Hematopoietic multipotent progenitor cell treated with erythropoietin and hydrocortisone succinate and interleukin-3 and kit ligand, for 6 days (in vitro differentiated cells): ENCODE measurements around the gene TIMP2.

Source experiments
- DNase-seq: peaks from one replicate; pipeline ENCODE4 v3.0.0-alpha.2; 2015

Gene TIMP2

DNA sequence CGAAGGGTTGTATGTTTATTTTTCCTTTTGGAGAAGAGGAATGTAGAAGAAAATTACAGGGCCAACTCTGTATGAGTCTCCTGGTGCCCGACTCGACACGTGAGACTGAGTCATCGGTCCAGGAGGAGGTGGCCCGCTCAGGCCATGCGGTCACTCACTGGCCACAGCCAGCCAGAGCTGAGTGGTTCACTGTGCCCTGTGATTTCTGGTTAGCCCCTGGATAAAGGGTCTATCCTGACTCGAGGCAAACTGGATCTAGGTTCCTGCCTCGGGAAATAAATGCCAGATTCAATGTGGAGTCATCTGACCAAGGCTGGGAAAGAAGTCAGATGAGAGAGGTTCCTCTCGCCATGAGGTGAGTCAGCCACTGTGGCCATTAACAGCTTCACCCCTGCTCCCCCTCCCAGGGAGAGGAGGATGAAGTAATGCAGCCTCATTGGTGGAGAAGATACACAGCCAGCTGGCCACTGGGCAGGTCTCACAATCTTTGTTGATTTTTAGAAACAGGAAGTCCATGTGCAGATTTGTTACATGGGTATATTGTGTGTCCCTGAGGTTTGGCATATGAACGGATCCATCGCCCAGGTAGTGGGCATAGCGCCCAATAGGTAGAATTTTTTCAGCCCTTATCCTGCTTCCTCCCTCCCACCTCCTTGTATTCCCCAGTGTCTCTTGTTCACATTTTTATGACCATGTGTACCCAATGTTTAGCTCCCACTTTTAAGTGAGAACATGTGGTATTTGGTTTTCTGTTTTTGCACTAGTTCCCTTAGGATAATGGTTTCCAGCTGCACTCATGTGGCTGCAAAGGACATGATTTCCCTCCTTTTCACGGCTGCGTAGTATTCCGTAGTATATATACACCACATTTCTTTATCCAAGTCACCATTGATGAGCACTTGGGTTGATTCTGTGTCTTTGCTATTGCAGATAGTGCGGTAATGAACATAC, 62.8 kb downstream of the TIMP2 start:
- DNase-seq: no peak

GRCh38 chr17:78861229-78861628, 64.0 kb downstream of the TIMP2 start:
- DNase-seq: no peak

DNA sequence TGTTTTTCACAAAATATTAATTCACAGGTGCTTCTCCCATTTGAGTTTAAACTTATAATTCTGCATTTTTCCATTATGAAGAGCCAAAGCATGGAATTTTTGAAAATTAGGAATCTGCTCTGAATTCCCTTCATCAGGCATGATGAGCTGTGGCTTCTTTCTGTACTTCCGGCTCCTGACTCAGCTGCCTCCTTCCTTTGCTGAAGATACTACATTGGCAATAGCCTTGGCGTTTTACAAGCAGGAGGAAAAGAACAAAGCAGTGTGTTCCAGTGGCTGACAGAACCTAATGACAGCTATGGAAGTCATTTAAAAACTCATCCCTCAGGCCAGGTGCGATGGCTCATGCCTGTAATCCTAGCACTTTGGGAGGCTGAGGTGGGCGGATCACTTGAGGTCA, 66.1 kb downstream of the TIMP2 start:
- no peak for DNase-seq

DNA sequence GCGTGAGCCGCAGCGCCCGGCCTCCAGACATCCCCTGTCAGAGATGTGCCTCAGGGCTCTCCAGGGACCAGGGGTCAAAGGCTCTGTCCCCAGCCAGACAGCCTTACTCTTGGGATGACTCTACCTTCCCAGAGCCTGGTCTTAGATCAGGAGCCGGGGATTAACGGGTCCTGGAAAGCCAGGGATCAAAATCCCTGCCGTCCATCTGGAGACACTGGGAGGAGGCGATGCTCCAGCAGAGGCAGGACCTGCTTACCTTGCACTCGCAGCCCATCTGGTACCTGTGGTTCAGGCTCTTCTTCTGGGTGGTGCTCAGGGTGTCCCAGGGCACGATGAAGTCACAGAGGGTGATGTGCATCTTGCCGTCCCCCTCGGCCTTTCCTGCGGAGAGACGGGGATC, 67.9 kb downstream of the TIMP2 start:
- no peak for DNase-seq

DNA sequence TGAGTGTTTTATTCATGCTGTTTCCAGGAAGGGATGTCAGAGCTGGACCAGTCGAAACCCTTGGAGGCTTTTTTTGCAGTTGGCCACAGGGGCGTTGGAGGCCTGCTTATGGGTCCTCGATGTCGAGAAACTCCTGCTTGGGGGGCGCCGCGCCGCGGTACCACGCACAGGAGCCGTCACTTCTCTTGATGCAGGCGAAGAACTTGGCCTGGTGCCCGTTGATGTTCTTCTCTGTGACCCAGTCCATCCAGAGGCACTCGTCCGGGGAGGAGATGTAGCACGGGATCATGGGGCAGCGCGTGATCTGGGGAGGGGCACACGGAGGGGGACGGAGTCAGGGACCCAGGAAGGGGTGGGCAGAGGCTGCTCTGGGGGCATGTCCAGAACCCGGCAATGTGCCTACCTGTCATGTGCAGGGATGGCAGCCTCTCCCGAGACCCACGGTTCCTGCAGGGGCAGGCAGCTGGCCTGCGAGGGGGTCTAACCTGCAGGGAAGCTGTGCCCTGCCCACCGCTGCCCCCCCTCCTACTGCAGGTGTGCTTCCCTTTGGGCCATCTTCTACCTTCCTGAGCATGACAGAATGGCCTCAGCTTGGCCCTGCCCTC, 69.5 kb downstream of the TIMP2 start:
- DNase-seq: no peak

DNA sequence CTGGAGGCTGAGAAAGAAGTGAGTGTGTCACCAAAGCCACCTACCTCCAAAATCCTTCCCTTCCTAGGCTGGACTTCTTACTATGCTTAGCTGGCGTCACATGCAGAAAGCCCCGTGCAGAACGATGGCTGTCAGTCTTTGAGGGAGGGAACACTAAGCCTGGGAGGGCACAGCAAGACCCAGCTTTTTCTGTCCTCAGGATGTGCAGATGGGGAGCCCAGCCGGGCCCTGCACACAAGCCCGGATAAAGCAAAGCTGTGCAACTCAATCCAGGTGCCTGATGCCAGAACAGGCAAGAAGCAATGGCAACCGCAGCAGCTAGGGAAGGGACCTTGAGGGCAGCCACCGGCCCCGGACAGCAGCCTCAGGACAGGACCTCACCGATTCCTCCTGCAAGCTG, 70.7 kb downstream of the TIMP2 start:
- DNase-seq: no peak

GRCh38 chr17:78853926-78854394, 71.2 kb downstream of the TIMP2 start:
- DNase-seq: peak; percentile 65

GRCh38 chr17:78852709-78853121, 72.5 kb downstream of the TIMP2 start:
- no peak for DNase-seq

DNA sequence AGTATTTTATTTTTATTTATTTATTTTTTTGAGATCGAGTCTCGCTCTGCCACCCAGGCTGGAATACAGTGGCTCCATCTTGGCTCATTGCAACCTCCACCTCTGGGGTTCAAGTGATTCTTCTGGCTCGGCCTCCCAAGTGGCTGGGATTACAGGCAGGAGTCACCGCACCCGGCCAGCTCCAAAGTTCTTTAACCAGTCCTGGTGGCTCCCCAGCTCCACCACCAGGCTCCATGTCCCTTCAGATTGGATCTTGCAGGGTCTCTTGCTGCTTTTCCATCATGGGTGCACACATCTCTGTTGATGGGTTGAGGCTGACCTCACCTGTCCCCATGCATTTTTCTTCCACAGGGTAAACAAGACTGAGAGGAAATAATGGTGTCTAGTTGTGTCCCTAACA, 76.2 kb downstream of the TIMP2 start:
- DNase-seq: no peak

- no peak for DNase-seq
Observed at GRCh38 chr17:78847052-78847451, 78.1 kb downstream of the TIMP2 start.

DNA sequence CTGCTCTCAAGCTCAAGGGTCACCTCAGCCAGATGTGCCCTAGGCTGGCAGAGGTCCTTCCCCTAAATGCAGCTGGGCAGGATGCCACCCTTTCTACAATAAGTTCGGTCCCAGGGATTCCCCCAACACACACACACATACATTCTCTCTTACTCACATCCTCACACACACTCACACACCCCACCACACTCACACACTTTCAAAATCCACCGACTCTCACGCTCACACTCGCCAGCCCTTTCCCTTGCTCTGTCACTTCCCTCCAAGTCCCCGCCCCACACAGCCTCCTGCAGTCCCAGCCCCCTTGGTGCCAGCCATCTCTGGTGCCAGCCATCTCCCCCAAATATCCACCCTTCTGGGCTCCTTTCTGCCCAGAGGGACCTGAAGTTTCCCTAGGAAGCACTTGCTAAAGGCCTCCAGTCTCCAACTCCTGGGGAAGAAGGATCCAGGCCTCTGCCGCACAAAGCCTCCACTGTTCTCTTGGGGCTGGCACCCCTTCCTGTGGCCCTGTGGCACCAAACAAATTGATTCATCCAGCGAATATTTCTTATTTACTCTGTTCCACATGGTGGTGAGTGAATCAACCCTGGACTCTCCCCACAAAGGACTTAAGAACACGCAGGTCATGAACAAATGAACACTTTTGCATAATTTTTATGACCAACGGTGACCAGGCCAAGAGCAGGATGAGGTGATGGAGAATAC, 80.7 kb downstream of the TIMP2 start:
- no peak for DNase-seq

DNA sequence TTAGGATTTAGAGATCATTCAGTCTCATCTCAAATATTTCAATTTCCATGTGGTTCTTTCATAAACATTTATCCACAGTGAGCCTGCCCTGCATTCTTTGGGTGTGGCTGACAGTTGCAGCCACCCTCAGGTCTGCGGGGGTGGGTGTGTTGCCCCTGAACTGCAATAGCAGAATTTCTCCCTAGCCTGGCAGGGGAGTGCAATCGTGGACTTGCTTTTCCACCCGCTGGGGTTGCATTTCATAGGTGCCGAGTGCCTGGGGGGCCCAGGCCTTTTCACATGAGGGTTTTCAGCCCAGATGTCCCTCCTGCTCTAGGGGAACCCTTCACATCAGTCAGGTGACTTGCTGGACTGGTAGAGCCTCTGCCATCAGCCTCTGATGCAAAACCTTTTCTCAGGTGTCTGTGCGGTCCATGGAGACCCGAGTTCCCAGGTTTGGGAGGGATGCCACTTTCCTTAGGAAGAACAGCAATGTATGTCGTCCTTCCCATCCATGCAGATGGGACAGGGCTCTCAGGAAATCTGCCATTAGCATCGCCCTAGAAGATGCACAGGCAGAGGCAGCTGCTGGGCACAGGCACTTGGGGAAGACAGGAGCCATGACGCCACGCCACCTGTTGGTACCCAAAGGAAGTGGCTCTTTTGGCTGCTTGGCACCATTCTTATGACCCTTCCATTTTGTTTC, 82.2 kb downstream of the TIMP2 start:
- DNase-seq: peak; percentile 84

GRCh38 chr17:78840780-78841611, 84.2 kb downstream of the TIMP2 start, which contains the start of gene USP36:
Gene USP36, minus strand, starts transcription at chr17:78840814. Its CDS starts 4,451 bp downstream, at chr17:78836363.
- peak; percentile 100 for DNase-seq

- no peak for DNase-seq
Observed at GRCh38 chr17:78840530-78840779, 84.7 kb downstream of the TIMP2 start.

DNA sequence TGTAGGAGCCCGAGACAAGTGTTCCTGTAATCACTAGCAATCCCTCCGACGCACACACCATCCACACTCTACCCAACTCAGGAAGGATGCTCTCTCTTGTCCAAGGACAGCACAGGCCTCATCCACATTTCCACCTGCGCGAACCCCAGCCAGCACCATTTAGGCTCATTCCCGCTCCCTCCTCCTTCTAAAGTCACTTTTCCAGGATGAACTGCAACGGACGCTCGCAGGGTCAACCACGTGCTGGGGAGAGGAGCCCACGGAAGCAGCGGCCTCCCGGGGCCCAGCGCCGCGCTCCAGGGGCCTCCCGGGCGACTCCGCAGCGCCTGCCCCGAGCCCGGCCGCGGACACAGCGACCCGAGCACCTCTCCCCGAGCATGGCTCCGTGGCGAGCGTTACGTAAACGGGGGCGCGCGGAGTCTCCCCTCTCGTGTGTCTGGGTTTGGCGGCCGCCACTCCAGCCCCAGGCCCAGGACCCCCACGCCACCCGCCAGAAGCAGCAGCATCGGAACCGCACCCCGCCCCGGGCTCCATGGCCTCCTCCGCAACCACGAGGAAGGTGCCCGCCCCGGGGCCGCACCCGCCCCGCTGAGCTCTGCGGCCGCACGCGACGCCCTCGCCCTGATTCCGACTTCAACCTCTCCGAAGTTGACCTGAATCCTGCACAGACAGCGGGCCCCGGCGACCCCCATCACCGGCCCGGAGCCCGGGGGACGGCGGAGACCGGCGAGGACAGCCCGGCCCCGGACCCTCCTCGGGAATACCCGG, 85.2 kb downstream of the TIMP2 start:
- DNase-seq: peak; percentile 64

GRCh38 chr17:78839235-78839761, 85.9 kb downstream of the TIMP2 start:
- no peak for DNase-seq

GRCh38 chr17:78838574-78839005, 86.6 kb downstream of the TIMP2 start:
- DNase-seq: no peak

- no peak for DNase-seq
Observed at GRCh38 chr17:78836420-78837021, 88.7 kb downstream of the TIMP2 start.

- no peak for DNase-seq
Observed at GRCh38 chr17:78834571-78834970, 90.6 kb downstream of the TIMP2 start.

- no peak for DNase-seq
Observed at GRCh38 chr17:78832541-78832810, 92.7 kb downstream of the TIMP2 start.
